ENCODE data around the gene GORASP1. TPM values are rescaled to one million over a fixed set of nuclear protein-coding genes. Genes with fewer than 3 reads are reported as not detected.

GORASP1 gene
- total RNA-seq, 2 experiments from 2014 or later, result 51.5 to 59.9 TPM

DNA sequence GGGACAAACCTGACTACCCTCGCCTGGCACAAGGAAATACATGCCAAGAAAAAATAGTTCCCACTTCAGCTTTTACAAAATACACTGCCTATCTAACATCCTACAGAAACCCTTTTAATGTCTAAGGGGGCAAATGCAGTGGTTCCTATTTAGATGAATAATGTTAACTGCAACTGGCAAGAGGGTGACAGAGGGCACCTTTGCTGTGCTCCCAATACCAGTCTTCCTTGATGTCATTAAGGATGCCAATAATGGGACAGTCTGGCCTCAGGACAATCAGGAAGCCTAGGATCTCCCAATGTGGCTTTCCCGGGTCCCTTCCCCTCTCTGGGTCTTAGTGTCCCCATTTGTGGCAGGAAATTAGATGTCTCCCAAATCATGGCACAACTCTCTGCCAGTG lies 32.0 kb upstream of the GORASP1 start:
- Histone ChIP-seq H4K20me1 (ENCODE audit: insufficient read depth, low read length) (no peaks in the 10 kb centered on the region), H3K4me2 (ENCODE audit: low read length) (no peak overlapping the region), H2AFZ (ENCODE audit: low read length) (no peak overlapping the region), H3K27ac (ENCODE audit: low read depth, low read length, poor library complexity, severe bottlenecking) (no peak overlapping the region), H3K4me1 (ENCODE audit: insufficient read depth, low read length, poor library complexity, severe bottlenecking) (peaks cover 22% of the 10 kb centered on the region), H3K9me2 (ENCODE audit: insufficient read depth, low read length) (no peaks in the 10 kb centered on the region), H3K79me2 (ENCODE audit: insufficient read depth, low read depth, low read length) (no peaks in the 10 kb centered on the region), H3K9me3 (ENCODE audit: low read length) (no peaks in the 10 kb centered on the region), H3K36me3 (ENCODE audit: insufficient read depth, low read length) (peaks cover 66% of the 10 kb centered on the region), H3K4me3 (ENCODE audit: low read depth, low read length, poor library complexity, severe bottlenecking) (no peak overlapping the region)
- POLR2A ChIA-PET, result no interaction called here
- no peak for TF ChIP-seq EZH2phosphoT487 (IDR thresholded peaks at IDR 0.05; ENCODE audit: borderline replicate concordance, low read depth, low read length)
- TF ChIP-seq, protein P1, sequence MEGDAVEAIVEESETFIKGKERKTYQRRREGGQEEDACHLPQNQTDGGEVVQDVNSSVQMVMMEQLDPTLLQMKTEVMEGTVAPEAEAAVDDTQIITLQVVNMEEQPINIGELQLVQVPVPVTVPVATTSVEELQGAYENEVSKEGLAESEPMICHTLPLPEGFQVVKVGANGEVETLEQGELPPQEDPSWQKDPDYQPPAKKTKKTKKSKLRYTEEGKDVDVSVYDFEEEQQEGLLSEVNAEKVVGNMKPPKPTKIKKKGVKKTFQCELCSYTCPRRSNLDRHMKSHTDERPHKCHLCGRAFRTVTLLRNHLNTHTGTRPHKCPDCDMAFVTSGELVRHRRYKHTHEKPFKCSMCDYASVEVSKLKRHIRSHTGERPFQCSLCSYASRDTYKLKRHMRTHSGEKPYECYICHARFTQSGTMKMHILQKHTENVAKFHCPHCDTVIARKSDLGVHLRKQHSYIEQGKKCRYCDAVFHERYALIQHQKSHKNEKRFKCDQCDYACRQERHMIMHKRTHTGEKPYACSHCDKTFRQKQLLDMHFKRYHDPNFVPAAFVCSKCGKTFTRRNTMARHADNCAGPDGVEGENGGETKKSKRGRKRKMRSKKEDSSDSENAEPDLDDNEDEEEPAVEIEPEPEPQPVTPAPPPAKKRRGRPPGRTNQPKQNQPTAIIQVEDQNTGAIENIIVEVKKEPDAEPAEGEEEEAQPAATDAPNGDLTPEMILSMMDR (conservative IDR thresholded peaks at IDR 0.05; ENCODE audit: low read length), result no peak
- BruUV-seq (replicated peaks), result no TSS peak
- intact Hi-C loops (cut with micrococcal nuclease; ENCODE audit: unreplicated experiment), result no loop called here
- DNase-seq (ENCODE audit: low spot score), result no peak
- CTCF ChIA-PET (ENCODE audit: unreplicated experiment), result no interaction called here

DNA sequence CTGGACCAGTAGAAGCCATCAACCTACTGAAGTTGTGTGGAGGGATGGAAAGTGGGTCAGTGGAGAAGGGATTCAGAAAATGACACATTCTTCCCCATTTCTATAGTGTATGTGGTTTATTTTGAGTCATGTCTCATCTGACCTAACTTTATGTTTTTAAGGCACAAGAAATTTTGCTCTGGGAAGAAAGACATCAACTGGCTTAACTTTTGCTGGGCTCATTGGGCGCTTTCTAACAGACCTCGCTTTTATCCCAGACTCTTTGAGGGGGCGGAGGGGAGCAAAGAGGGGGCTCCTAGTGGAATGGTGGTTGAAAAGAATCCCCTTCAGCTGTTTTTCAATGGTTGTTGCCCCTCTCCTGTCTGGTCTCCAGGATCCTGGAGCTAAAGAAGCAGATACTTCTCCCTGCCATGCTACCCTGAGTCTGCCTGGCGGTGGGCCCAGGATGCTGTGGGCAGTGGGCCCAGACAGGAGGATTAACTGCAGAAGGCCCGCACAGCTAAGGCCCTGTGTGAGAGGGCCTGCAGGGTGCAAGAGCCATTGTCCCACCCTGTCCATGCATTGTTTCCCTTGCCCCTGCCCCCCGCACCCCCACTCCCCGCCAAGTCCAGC lies 31.5 kb upstream of the GORASP1 start:
- Histone ChIP-seq H3K4me2 (ENCODE audit: low read length) (no peak overlapping the region), H3K9me2 (ENCODE audit: insufficient read depth, low read length) (no peaks in the 10 kb centered on the region), H3K36me3 (ENCODE audit: insufficient read depth, low read length) (peaks cover 61% of the 10 kb centered on the region), H3K27ac (ENCODE audit: low read depth, low read length, poor library complexity, severe bottlenecking) (no peak overlapping the region), H3K4me1 (ENCODE audit: insufficient read depth, low read length, poor library complexity, severe bottlenecking) (peaks cover 22% of the 10 kb centered on the region), H3K4me3 (ENCODE audit: low read depth, low read length, poor library complexity, severe bottlenecking) (no peak overlapping the region), H3K79me2 (ENCODE audit: insufficient read depth, low read depth, low read length) (no peaks in the 10 kb centered on the region), H4K20me1 (ENCODE audit: insufficient read depth, low read length) (no peaks in the 10 kb centered on the region), H2AFZ (ENCODE audit: low read length) (no peak overlapping the region), H3K9me3 (ENCODE audit: low read length) (no peaks in the 10 kb centered on the region)
- CTCF ChIA-PET (ENCODE audit: unreplicated experiment), result no interaction called here
- no peak for DNase-seq (ENCODE audit: low spot score)
- POLR2A ChIA-PET, result no interaction called here
- BruUV-seq (replicated peaks), result no TSS peak
- intact Hi-C loops (cut with micrococcal nuclease; ENCODE audit: unreplicated experiment), result no loop called here
- TF ChIP-seq EZH2phosphoT487 (IDR thresholded peaks at IDR 0.05; ENCODE audit: borderline replicate concordance, low read depth, low read length), result no peak
- TF ChIP-seq, protein P1 (conservative IDR thresholded peaks at IDR 0.05; ENCODE audit: low read length), result no peak

DNA sequence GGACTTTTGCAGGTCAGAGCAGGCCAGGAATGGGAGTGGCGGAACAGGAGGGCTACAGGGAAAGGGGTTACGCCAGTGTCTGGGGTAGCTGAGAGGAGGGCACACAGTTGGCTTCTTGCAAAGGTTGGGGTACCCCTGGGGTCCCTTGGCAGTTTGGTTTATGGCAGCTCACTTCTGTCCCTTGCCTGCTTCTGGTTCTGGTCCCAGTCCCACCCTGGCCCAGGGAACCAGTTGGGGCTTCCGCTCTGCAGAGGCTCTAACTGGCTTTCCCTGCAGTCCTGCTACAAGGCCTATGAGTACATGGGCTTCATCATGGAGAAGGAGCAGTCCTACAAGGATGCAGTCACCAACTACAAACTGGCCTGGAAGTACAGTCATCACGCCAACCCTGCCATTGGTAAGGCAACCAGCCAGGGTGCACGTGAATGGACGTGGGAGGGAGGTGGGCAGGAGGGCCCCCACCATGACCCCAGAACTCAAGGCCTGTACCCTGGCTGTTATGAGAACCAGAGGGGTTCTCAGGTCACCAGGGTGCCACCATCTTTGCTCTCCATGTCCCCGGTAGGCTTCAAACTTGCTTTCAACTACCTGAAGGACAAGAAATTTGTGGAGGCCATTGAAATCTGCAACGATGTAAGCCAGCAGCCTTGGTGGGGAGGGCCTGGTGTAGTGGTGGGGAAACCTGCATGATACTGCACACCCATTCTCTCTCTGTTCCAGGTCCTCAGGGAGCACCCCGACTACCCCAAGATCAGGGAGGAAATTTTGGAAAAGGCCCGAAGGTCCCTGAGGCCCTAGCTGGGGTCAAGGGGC lies 30.8 kb upstream of the GORASP1 start:
- intact Hi-C loops (cut with micrococcal nuclease; ENCODE audit: unreplicated experiment), result no loop called here
- Histone ChIP-seq H3K4me2 (ENCODE audit: low read length) (no peak overlapping the region), H4K20me1 (ENCODE audit: insufficient read depth, low read length) (no peaks in the 10 kb centered on the region), H3K9me2 (ENCODE audit: insufficient read depth, low read length) (no peaks in the 10 kb centered on the region), H3K79me2 (ENCODE audit: insufficient read depth, low read depth, low read length) (no peaks in the 10 kb centered on the region), H3K36me3 (ENCODE audit: insufficient read depth, low read length) (peaks cover 54% of the 10 kb centered on the region), H3K9me3 (ENCODE audit: low read length) (no peaks in the 10 kb centered on the region), H3K4me3 (ENCODE audit: low read depth, low read length, poor library complexity, severe bottlenecking) (no peak overlapping the region), H2AFZ (ENCODE audit: low read length) (no peak overlapping the region), H3K4me1 (ENCODE audit: insufficient read depth, low read length, poor library complexity, severe bottlenecking) (peaks cover 22% of the 10 kb centered on the region), H3K27ac (ENCODE audit: low read depth, low read length, poor library complexity, severe bottlenecking) (no peak overlapping the region)
- POLR2A ChIA-PET, result interaction anchor here (0.6 to 1.1 kb wide), 2 partner anchors 9 to 15 kb away, joined by 3 to 4 read pairs; no protein-coding TSS in a partner anchor
- TF ChIP-seq, protein P1 (conservative IDR thresholded peaks at IDR 0.05; ENCODE audit: low read length), result no peak
- TF ChIP-seq EZH2phosphoT487 (IDR thresholded peaks at IDR 0.05; ENCODE audit: borderline replicate concordance, low read depth, low read length), result no peak
- CTCF ChIA-PET (ENCODE audit: unreplicated experiment), result no interaction called here
- BruUV-seq (replicated peaks), result no TSS peak
- no peak for DNase-seq (ENCODE audit: low spot score)

Data from OCI-LY7 (cell line).